NT2/D1 (cell line): Measurements from ENCODE around the gene USP38.

Experiments used
- DNase-seq: peaks from one replicate; pipeline ENCODE4 v3.0.0-alpha.2; 2011; ENCODE audit warnings: low read depth, low spot score
- H3K27me3 ChIP-seq: 2 replicates; pipeline ENCODE4 v1.6.0; 2011; ENCODE audit warnings: mild to moderate bottlenecking; ENCODE audit not compliant: insufficient read length, insufficient read depth
- H3K36me3 ChIP-seq: 2 replicates; pipeline ENCODE4 v1.6.1; 2011; ENCODE audit warnings: mild to moderate bottlenecking, low read length, mixed read lengths; ENCODE audit not compliant: insufficient read depth, insufficient read length
- H3K4me1 ChIP-seq: 2 replicates; pipeline ENCODE4 v1.5.1; 2011; ENCODE audit not compliant: insufficient read depth, insufficient read length
- H3K4me3 ChIP-seq: 2 replicates; pipeline ENCODE4 v1.5.1; 2011; ENCODE audit warnings: low read depth; ENCODE audit not compliant: insufficient read length
- H3K9ac ChIP-seq: 2 replicates; pipeline ENCODE4 v1.6.0; 2011; ENCODE audit warnings: low read depth; ENCODE audit not compliant: insufficient read length
- H3K9me3 ChIP-seq: 2 replicates; pipeline ENCODE4 v1.5.1; 2011; ENCODE audit warnings: mild to moderate bottlenecking, low read length; ENCODE audit not compliant: insufficient read depth
- SUZ12 ChIP-seq: IDR thresholded peaks from 2 replicates; pipeline ENCODE4 v1.6.1; 2011; ENCODE audit not compliant: insufficient read length, insufficient read depth; ENCODE audit errors: extremely low read depth
- YY1 ChIP-seq: IDR thresholded peaks from 2 replicates; pipeline ENCODE4 v1.6.1; 2011; ENCODE audit not compliant: insufficient read length, insufficient read depth
- ZNF274 ChIP-seq: IDR thresholded peaks from 2 replicates; pipeline ENCODE4 v1.6.1; 2011; ENCODE audit warnings: mild to moderate bottlenecking, low read depth, low read length

USP38 gene

GRCh38 chr4:143189528-143189927 is 4.8 kb downstream of the USP38 start:
- TF ChIP-seq ZNF274: no peak
- TF ChIP-seq SUZ12: no peak
- TF ChIP-seq YY1: no peak
- no peak for DNase-seq
- H3K4me1 ChIP-seq: no peaks in the 10 kb centered on the region
- no peaks in the 10 kb centered on the region for H3K27me3 ChIP-seq
- H3K4me3 ChIP-seq: no peak overlapping the region
- no peak overlapping the region for H3K9ac ChIP-seq
- no peaks in the 10 kb centered on the region for H3K9me3 ChIP-seq
- peaks cover 47% of the 10 kb centered on the region for H3K36me3 ChIP-seq

GRCh38 chr4:143195581-143195980 is 10.9 kb downstream of the USP38 start:
- H3K9ac ChIP-seq: no peak overlapping the region
- DNase-seq: no peak
- H3K36me3 ChIP-seq: peaks cover 63% of the 10 kb centered on the region
- no peaks in the 10 kb centered on the region for H3K4me1 ChIP-seq
- H3K9me3 ChIP-seq: no peaks in the 10 kb centered on the region
- TF ChIP-seq YY1 (no peak), SUZ12 (no peak), ZNF274 (no peak)
- no peak overlapping the region for H3K4me3 ChIP-seq
- H3K27me3 ChIP-seq: no peaks in the 10 kb centered on the region

- TF ChIP-seq ZNF274 (no peak), YY1 (no peak), SUZ12 (no peak)
- no peak for DNase-seq
- peaks cover 59% of the 10 kb centered on the region for H3K36me3 ChIP-seq
- no peaks in the 10 kb centered on the region for H3K4me1 ChIP-seq
- no peaks in the 10 kb centered on the region for H3K9me3 ChIP-seq
- H3K9ac ChIP-seq: no peak overlapping the region
- H3K27me3 ChIP-seq: no peaks in the 10 kb centered on the region
- no peak overlapping the region for H3K4me3 ChIP-seq
Measured at GRCh38 chr4:143196323-143196722, 11.6 kb downstream of the USP38 start.

- H3K36me3 ChIP-seq: peaks cover 57% of the 10 kb centered on the region
- no peaks in the 10 kb centered on the region for H3K9me3 ChIP-seq
- no peak overlapping the region for H3K4me3 ChIP-seq
- H3K9ac ChIP-seq: no peak overlapping the region
- H3K4me1 ChIP-seq: no peaks in the 10 kb centered on the region
- TF ChIP-seq ZNF274: no peak
- no peak for TF ChIP-seq YY1
- TF ChIP-seq SUZ12: no peak
- DNase-seq: no peak
- no peaks in the 10 kb centered on the region for H3K27me3 ChIP-seq
Measured at GRCh38 chr4:143199503-143199902, 14.8 kb downstream of the USP38 start.

GRCh38 chr4:143202824-143203223 is 18.1 kb downstream of the USP38 start:
- no peaks in the 10 kb centered on the region for H3K4me1 ChIP-seq
- no peaks in the 10 kb centered on the region for H3K9me3 ChIP-seq
- peaks cover 52% of the 10 kb centered on the region for H3K36me3 ChIP-seq
- no peak for DNase-seq
- TF ChIP-seq SUZ12 (no peak), YY1 (no peak), ZNF274 (no peak)
- no peak overlapping the region for H3K4me3 ChIP-seq
- no peaks in the 10 kb centered on the region for H3K27me3 ChIP-seq
- H3K9ac ChIP-seq: no peak overlapping the region

- Histone ChIP-seq H3K4me3 (no peak overlapping the region), H3K36me3 (peaks cover 49% of the 10 kb centered on the region), H3K4me1 (no peaks in the 10 kb centered on the region), H3K9me3 (no peaks in the 10 kb centered on the region), H3K9ac (no peak overlapping the region), H3K27me3 (no peaks in the 10 kb centered on the region)
- DNase-seq: no peak
- TF ChIP-seq SUZ12 (no peak), ZNF274 (no peak), YY1 (no peak)
Measured at GRCh38 chr4:143203577-143203976, 18.9 kb downstream of the USP38 start.

- Histone ChIP-seq H3K9ac (no peak overlapping the region), H3K4me1 (no peaks in the 10 kb centered on the region), H3K36me3 (peaks cover 53% of the 10 kb centered on the region), H3K27me3 (no peaks in the 10 kb centered on the region), H3K9me3 (no peaks in the 10 kb centered on the region), H3K4me3 (no peak overlapping the region)
- no peak for DNase-seq
- no peak for TF ChIP-seq SUZ12
- no peak for TF ChIP-seq ZNF274
- no peak for TF ChIP-seq YY1
Measured at GRCh38 chr4:143207555-143207954, 22.8 kb downstream of the USP38 start.

GRCh38 chr4:143212566-143212965 is 27.8 kb downstream of the USP38 start:
- Histone ChIP-seq H3K4me1 (no peaks in the 10 kb centered on the region), H3K4me3 (no peak overlapping the region), H3K27me3 (no peaks in the 10 kb centered on the region), H3K36me3 (peaks cover 35% of the 10 kb centered on the region), H3K9ac (no peak overlapping the region), H3K9me3 (no peaks in the 10 kb centered on the region)
- TF ChIP-seq ZNF274: no peak
- no peak for TF ChIP-seq SUZ12
- TF ChIP-seq YY1: no peak
- no peak for DNase-seq
